H9 (cell line): ENCODE data around the gene CWH43. TPM values are rescaled to one million over a fixed set of nuclear protein-coding genes. Genes with fewer than 3 reads are reported as not detected.
A peak's percentile ranks its signal among the peaks of the same experiment; 100 is the strongest.

Experiments used
- DNase-seq: peaks from one replicate; pipeline ENCODE4 v3.0.0-alpha.2; 2017
- H2AFZ ChIP-seq: one replicate; pipeline ENCODE4 v1.6.1; 2013; ENCODE audit warnings: mild to moderate bottlenecking, low read length, control low read depth, moderate library complexity
- H2AK5ac ChIP-seq: 2 replicates; pipeline ENCODE4 v1.6.1; 2013; ENCODE audit warnings: low read length, control low read depth, mixed read lengths; ENCODE audit not compliant: insufficient read length
- H2BK120ac ChIP-seq: one replicate; pipeline ENCODE4 v1.6.1; 2013; ENCODE audit warnings: low read depth, mild to moderate bottlenecking, low read length, control low read depth, inconsistent platforms; ENCODE audit not compliant: poor library complexity, severe bottlenecking
- H2BK12ac ChIP-seq: 2 replicates; pipeline ENCODE4 v1.6.1; 2013; ENCODE audit warnings: low read length, control low read depth, mixed read lengths, low read depth; ENCODE audit not compliant: insufficient read length
- H2BK15ac ChIP-seq: 2 replicates; pipeline ENCODE4 v1.6.1; 2013; ENCODE audit warnings: low read depth, low read length, control low read depth
- H2BK20ac ChIP-seq: one replicate; pipeline ENCODE4 v1.6.1; 2013; ENCODE audit warnings: low read depth, mild to moderate bottlenecking, low read length, control low read depth, inconsistent platforms; ENCODE audit not compliant: poor library complexity, severe bottlenecking
- H2BK5ac ChIP-seq: 2 replicates; pipeline ENCODE4 v1.6.1; 2013; ENCODE audit warnings: low read length, control low read depth, mixed read lengths; ENCODE audit not compliant: insufficient read length
- H3K14ac ChIP-seq: 2 replicates; pipeline ENCODE4 v1.6.1; 2013; ENCODE audit warnings: low read length, control low read depth; ENCODE audit not compliant: insufficient read depth
- H3K18ac ChIP-seq: 2 replicates; pipeline ENCODE4 v1.6.1; 2013; ENCODE audit warnings: low read depth, mild to moderate bottlenecking, mixed read lengths, low read length, control low read depth; ENCODE audit not compliant: insufficient read length
- H3K23ac ChIP-seq: 2 replicates; pipeline ENCODE4 v1.6.1; 2013; ENCODE audit warnings: low read length, control low read depth, mixed read lengths, low read depth; ENCODE audit not compliant: insufficient read length
- H3K23me2 ChIP-seq: 2 replicates; pipeline ENCODE4 v1.6.1; 2013; ENCODE audit warnings: low read depth, mild to moderate bottlenecking, mixed read lengths, low read length, control low read depth; ENCODE audit not compliant: insufficient read length, poor library complexity, severe bottlenecking
- H3K27ac ChIP-seq: 2 replicates; pipeline ENCODE4 v1.5.1; 2013; ENCODE audit warnings: low read length, control low read depth, mixed read lengths, low read depth; ENCODE audit not compliant: insufficient read length
- H3K27me3 ChIP-seq: 2 replicates; pipeline ENCODE4 v1.6.1; 2013; ENCODE audit warnings: low read length, control low read depth, inconsistent platforms; ENCODE audit not compliant: insufficient read depth
- H3K4ac ChIP-seq: 2 replicates; pipeline ENCODE4 v1.6.1; 2013; ENCODE audit warnings: low read depth, mild to moderate bottlenecking, control low read depth, inconsistent platforms, low read length, moderate library complexity
- H3K4me1 ChIP-seq: 2 replicates; pipeline ENCODE4 v1.6.1; 2013; ENCODE audit warnings: low read length, control low read depth, inconsistent platforms; ENCODE audit not compliant: insufficient read depth
- H3K4me2 ChIP-seq: 2 replicates; pipeline ENCODE4 v1.6.1; 2013; ENCODE audit warnings: low read length, control low read depth, mixed read lengths; ENCODE audit not compliant: insufficient read length, insufficient read depth
- H3K56ac ChIP-seq: 2 replicates; pipeline ENCODE4 v1.6.1; 2013; ENCODE audit warnings: low read depth, mild to moderate bottlenecking, mixed read lengths, low read length, control low read depth; ENCODE audit not compliant: insufficient read length
- H3K79me1 ChIP-seq: 2 replicates; pipeline ENCODE4 v1.6.1; 2013; ENCODE audit warnings: low read depth, mild to moderate bottlenecking, moderate library complexity, low read length, control low read depth, inconsistent platforms; ENCODE audit not compliant: insufficient read depth, poor library complexity, severe bottlenecking
- H3K79me2 ChIP-seq: 2 replicates; pipeline ENCODE4 v1.6.1; 2013; ENCODE audit warnings: low read length, control low read depth, inconsistent platforms; ENCODE audit not compliant: insufficient read depth
- H3K9ac ChIP-seq: 2 replicates; pipeline ENCODE4 v1.6.1; 2013; ENCODE audit warnings: low read length, control low read depth, mixed read lengths; ENCODE audit not compliant: insufficient read length; ENCODE audit errors: extremely low read depth
- H3K9me3 ChIP-seq: one replicate; pipeline ENCODE4 v1.6.1; 2013; ENCODE audit warnings: low read depth, low read length, inconsistent platforms; ENCODE audit not compliant: control insufficient read depth
- H3T11ph ChIP-seq: one replicate; pipeline ENCODE4 v1.6.1; 2013; ENCODE audit warnings: mild to moderate bottlenecking, low read length, control low read depth, inconsistent platforms
- H4K20me1 ChIP-seq: one replicate; pipeline ENCODE4 v1.6.1; 2013; ENCODE audit not compliant: control insufficient read depth, insufficient read length, insufficient read depth
- H4K5ac ChIP-seq: 2 replicates; pipeline ENCODE4 v1.6.1; 2013; ENCODE audit warnings: low read depth, mild to moderate bottlenecking, mixed read lengths, low read length, control low read depth; ENCODE audit not compliant: insufficient read length
- H4K8ac ChIP-seq: replicated peaks from 2 replicates; pipeline ENCODE4 v1.6.1; 2013; ENCODE audit warnings: low read length, control low read depth, mixed read lengths, low read depth; ENCODE audit not compliant: insufficient read length
- H4K91ac ChIP-seq: 2 replicates; pipeline ENCODE4 v1.6.1; 2013; ENCODE audit warnings: low read depth, mild to moderate bottlenecking, moderate library complexity, mixed read lengths, low read length, control low read depth; ENCODE audit not compliant: insufficient read length
- H3K27ac Mint-ChIP-seq, 3 experiments: 2 replicates in 2 of 3; 3 replicates in 1 of 3; pipeline ENCODE4 v1.8.0; 2020 to 2021; ENCODE audit warnings: mixed read lengths in 3 of 3, mild to moderate bottlenecking in 1 of 3, moderate library complexity in 1 of 3
- H3K27me3 Mint-ChIP-seq: 2 replicates; pipeline ENCODE4 v1.8.0; 2021; ENCODE audit warnings: low read depth, mild to moderate bottlenecking, moderate library complexity, mixed read lengths
- H3K36me3 Mint-ChIP-seq, 3 experiments: 2 replicates in 2 of 3; 3 replicates in 1 of 3; pipeline ENCODE4 v1.8.0; 2020 to 2021; ENCODE audit warnings: low read depth in 3 of 3, mixed read lengths in 3 of 3; ENCODE audit not compliant: insufficient read depth in 1 of 3
- H3K4me1 Mint-ChIP-seq, 2 experiments: 2 replicates each; pipeline ENCODE4 v1.8.0; 2020; ENCODE audit warnings: mixed read lengths in 2 of 2
- H3K4me3 Mint-ChIP-seq, 2 experiments: 2 replicates in 1 of 2; 3 replicates in 1 of 2; pipeline ENCODE4 v1.8.0; 2020 to 2021; ENCODE audit warnings: mild to moderate bottlenecking in 2 of 2, mixed read lengths in 2 of 2, moderate library complexity in 1 of 2
- H3K9me3 Mint-ChIP-seq, 2 experiments: 2 replicates in 1 of 2; 3 replicates in 1 of 2; pipeline ENCODE4 v1.8.0; 2020; ENCODE audit warnings: mild to moderate bottlenecking in 2 of 2, mixed read lengths in 2 of 2, moderate library complexity in 1 of 2
- total RNA-seq: library from RNA; stranded (reverse); gene quantifications from 2 replicates; pipeline ENCODE4 v1.2.1, GENCODE V29; 2021
- TF ChIP-seq, protein P1 (sequence below): fragments of 200-600 bp; sonication (generic); conservative IDR thresholded peaks from 3 replicates; pipeline ENCODE4 v1.8.0; 2021; ENCODE audit warnings: antibody characterized with exemption, mild to moderate bottlenecking

CWH43 gene
- total RNA-seq, 1 experiment from 2014 or later, result not detected

DNA sequence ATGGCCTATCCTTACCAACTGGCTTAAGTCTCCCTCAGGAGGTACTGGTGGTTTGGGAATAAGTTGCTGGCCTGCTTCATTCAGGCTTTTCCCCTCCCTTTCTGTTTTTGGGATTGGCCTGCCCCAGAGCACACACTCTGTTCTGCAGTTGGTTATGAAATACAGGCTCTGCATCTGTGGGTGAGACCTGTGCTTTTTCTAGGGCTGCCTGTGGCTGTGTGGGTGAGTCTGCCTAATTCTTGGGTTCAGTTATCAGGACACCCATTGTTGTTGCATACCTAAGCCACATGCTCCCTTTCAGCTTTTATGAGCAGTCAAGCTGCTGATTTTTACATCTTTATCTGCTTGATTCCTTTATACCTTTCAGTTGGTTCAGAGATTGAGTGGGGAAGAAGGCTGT lies 19.0 kb upstream of the CWH43 start:
- Histone ChIP-seq H4K5ac (no peak overlapping the region), H2BK12ac (peak overlapping the region; percentile 33), H2AFZ (no peak overlapping the region), H3K23me2 (no peaks in the 10 kb centered on the region), H3K23ac (no peak overlapping the region), H4K91ac (no peak overlapping the region), H2BK120ac (no peak overlapping the region), H3K79me2 (no peaks in the 10 kb centered on the region), H3K4ac (no peak overlapping the region), H3K56ac (no peak overlapping the region), H4K20me1 (no peaks in the 10 kb centered on the region), H3K27me3 (no peaks in the 10 kb centered on the region), H2BK5ac (no peak overlapping the region), H3K18ac (no peak overlapping the region), H4K8ac (no peak overlapping the region), H3T11ph (no peak overlapping the region), H3K4me2 (no peak overlapping the region), H2BK20ac (no peak overlapping the region), H3K9me3 (no peaks in the 10 kb centered on the region), H3K79me1 (no peaks in the 10 kb centered on the region), H3K4me1 (no peaks in the 10 kb centered on the region), H3K14ac (no peak overlapping the region; the same call in 1 of the 2 replicates), H3K9ac (no peak overlapping the region), H2BK15ac (no peak overlapping the region), H3K27ac (no peak overlapping the region), H2AK5ac (no peak overlapping the region)
- TF ChIP-seq, protein P1, sequence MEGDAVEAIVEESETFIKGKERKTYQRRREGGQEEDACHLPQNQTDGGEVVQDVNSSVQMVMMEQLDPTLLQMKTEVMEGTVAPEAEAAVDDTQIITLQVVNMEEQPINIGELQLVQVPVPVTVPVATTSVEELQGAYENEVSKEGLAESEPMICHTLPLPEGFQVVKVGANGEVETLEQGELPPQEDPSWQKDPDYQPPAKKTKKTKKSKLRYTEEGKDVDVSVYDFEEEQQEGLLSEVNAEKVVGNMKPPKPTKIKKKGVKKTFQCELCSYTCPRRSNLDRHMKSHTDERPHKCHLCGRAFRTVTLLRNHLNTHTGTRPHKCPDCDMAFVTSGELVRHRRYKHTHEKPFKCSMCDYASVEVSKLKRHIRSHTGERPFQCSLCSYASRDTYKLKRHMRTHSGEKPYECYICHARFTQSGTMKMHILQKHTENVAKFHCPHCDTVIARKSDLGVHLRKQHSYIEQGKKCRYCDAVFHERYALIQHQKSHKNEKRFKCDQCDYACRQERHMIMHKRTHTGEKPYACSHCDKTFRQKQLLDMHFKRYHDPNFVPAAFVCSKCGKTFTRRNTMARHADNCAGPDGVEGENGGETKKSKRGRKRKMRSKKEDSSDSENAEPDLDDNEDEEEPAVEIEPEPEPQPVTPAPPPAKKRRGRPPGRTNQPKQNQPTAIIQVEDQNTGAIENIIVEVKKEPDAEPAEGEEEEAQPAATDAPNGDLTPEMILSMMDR, result no peak
- Mint-ChIP-seq H3K27ac (no peak overlapping the region), H3K27me3 (no peaks in the 10 kb centered on the region; the same call in 1 of the 2 replicates), H3K36me3 (no peaks in the 10 kb centered on the region), H3K4me3 (no peak overlapping the region), H3K9me3 (peaks cover 2 to 15% of the 10 kb centered on the region in 2 experiments; a peak in 4 of 5 replicates), H3K4me1 (peaks cover 5 to 14% of the 10 kb centered on the region in 2 experiments)
- no peak for DNase-seq
